DND-41 (cell line): ENCODE results near the gene RMC1.

Experiments
- ATAC-seq: fragments of 200-7000 bp; cut with Tn5 transposase; 3 replicates; pipeline ENCODE4 v1.9.1; 2021; ENCODE audit warnings: low read depth; ENCODE audit not compliant: insufficient read depth
- DNase-seq: peaks from one replicate; pipeline ENCODE4 v3.0.0-alpha.2; 2020
- H2AFZ ChIP-seq: 2 replicates; pipeline ENCODE4 v1.6.0; 2012; ENCODE audit warnings: low read depth, low read length
- H3K27ac ChIP-seq: 2 replicates; pipeline ENCODE4 v1.5.1; 2012; ENCODE audit warnings: low read length, inconsistent platforms
- H3K27me3 ChIP-seq: fragments of 200-600 bp; sonication (generic); 2 replicates; pipeline ENCODE4 v1.6.0; 2012; ENCODE audit warnings: low read length, mild to moderate bottlenecking, inconsistent platforms; ENCODE audit not compliant: insufficient read depth, poor library complexity
- H3K36me3 ChIP-seq: 2 replicates; pipeline ENCODE4 v1.5.1; 2012; ENCODE audit warnings: low read length, inconsistent platforms; ENCODE audit not compliant: insufficient read depth
- H3K4me1 ChIP-seq: 2 replicates; pipeline ENCODE4 v1.5.1; 2012; ENCODE audit warnings: mild to moderate bottlenecking, low read length; ENCODE audit not compliant: insufficient read depth
- H3K4me2 ChIP-seq: 2 replicates; pipeline ENCODE4 v1.6.0; 2012; ENCODE audit warnings: mild to moderate bottlenecking, moderate library complexity, low read length, inconsistent platforms; ENCODE audit not compliant: insufficient read depth
- H3K4me3 ChIP-seq, 2 experiments: fragments of 200-600 bp in 1 of 2; shearing (Covaris generic) in 1 of 2; 2 replicates each; pipeline ENCODE4 v1.5.1; 2012 to 2016; ENCODE audit warnings: inconsistent platforms in 2 of 2, low read length in 2 of 2, mild to moderate bottlenecking in 2 of 2, low read depth in 1 of 2, moderate library complexity in 1 of 2
- H3K79me2 ChIP-seq: 2 replicates; pipeline ENCODE4 v1.6.0; 2012; ENCODE audit warnings: low read length, inconsistent platforms; ENCODE audit not compliant: insufficient read depth
- H3K9ac ChIP-seq: 2 replicates; pipeline ENCODE4 v1.6.0; 2012; ENCODE audit warnings: low read depth, mild to moderate bottlenecking, inconsistent platforms, low read length, moderate library complexity
- H3K9me3 ChIP-seq: 2 replicates; pipeline ENCODE4 v1.5.1; 2012; ENCODE audit warnings: low read length, moderate library complexity, mild to moderate bottlenecking, inconsistent platforms; ENCODE audit not compliant: insufficient read depth, severe bottlenecking
- H4K20me1 ChIP-seq: 2 replicates; pipeline ENCODE4 v1.6.0; 2012; ENCODE audit warnings: low read length; ENCODE audit not compliant: insufficient read depth
- CTCF ChIP-seq: IDR thresholded peaks from 2 replicates; pipeline ENCODE4 v1.5.1; 2012; ENCODE audit warnings: borderline replicate concordance, low read length, moderate library complexity, mild to moderate bottlenecking; ENCODE audit not compliant: poor library complexity, severe bottlenecking; ENCODE audit errors: extremely low read depth
- EZH2 ChIP-seq: IDR thresholded peaks from 3 replicates; pipeline ENCODE4 v1.6.1; 2012; ENCODE audit warnings: borderline replicate concordance, low read depth, mild to moderate bottlenecking, moderate library complexity, low read length, inconsistent platforms; ENCODE audit not compliant: severe bottlenecking

Gene RMC1

GRCh38 chr18:23501626-23502025 is 1.7 kb upstream of the RMC1 start:
- Histone ChIP-seq H3K79me2 (peaks cover 30% of the 10 kb centered on the region), H4K20me1 (peaks cover 9% of the 10 kb centered on the region; the same call in 1 of the 2 replicates), H2AFZ (no peak overlapping the region), H3K27me3 (no peaks in the 10 kb centered on the region), H3K9me3 (no peaks in the 10 kb centered on the region), H3K4me3 (no peak overlapping the region), H3K9ac (no peak overlapping the region), H3K36me3 (peaks cover 10% of the 10 kb centered on the region), H3K4me1 (peaks cover 44% of the 10 kb centered on the region), H3K27ac (no peak overlapping the region), H3K4me2 (no peak overlapping the region)
- no peak for DNase-seq
- no peak for ATAC-seq
- TF ChIP-seq CTCF (no peak), EZH2 (no peak)

GRCh38 chr18:23502516-23503037 is 734 bp upstream of the RMC1 start:
- Histone ChIP-seq H3K79me2 (peaks cover 36% of the 10 kb centered on the region), H2AFZ (peak overlapping the region; percentile 99), H4K20me1 (peaks cover 9% of the 10 kb centered on the region; the same call in 1 of the 2 replicates), H3K4me1 (peaks cover 46% of the 10 kb centered on the region), H3K27ac (peak overlapping the region; percentile 96), H3K27me3 (no peaks in the 10 kb centered on the region), H3K9me3 (no peaks in the 10 kb centered on the region), H3K9ac (peak overlapping the region; percentile 95), H3K4me2 (peak overlapping the region; percentile 90), H3K4me3 (peak overlapping the region; percentile 72 to 82), H3K36me3 (peaks cover 19% of the 10 kb centered on the region)
- TF ChIP-seq EZH2: no peak
- TF ChIP-seq CTCF: no peak
- ATAC-seq (no peak), DNase-seq (no peak)

GRCh38 chr18:23503963-23504344 is 643 bp downstream of the RMC1 start:
- Histone ChIP-seq H4K20me1 (peaks cover 9% of the 10 kb centered on the region; the same call in 1 of the 2 replicates), H3K9me3 (no peaks in the 10 kb centered on the region), H3K9ac (peak overlapping the region; percentile 95), H2AFZ (peak overlapping the region; percentile 78), H3K27me3 (no peaks in the 10 kb centered on the region), H3K4me2 (peak overlapping the region; percentile 90), H3K36me3 (peaks cover 33% of the 10 kb centered on the region), H3K27ac (peak overlapping the region; percentile 62), H3K79me2 (peaks cover 42% of the 10 kb centered on the region), H3K4me1 (peaks cover 42% of the 10 kb centered on the region), H3K4me3 (peak overlapping the region; percentile 82 to 83)
- DNase-seq (no peak), ATAC-seq (no peak)
- TF ChIP-seq EZH2 (no peak), CTCF (no peak)

GRCh38 chr18:23504720-23505119 is 1.4 kb downstream of the RMC1 start:
- ATAC-seq: no peak
- H3K27ac ChIP-seq: no peak overlapping the region
- TF ChIP-seq EZH2 (no peak), CTCF (no peak)
- H4K20me1 ChIP-seq: peaks cover 9% of the 10 kb centered on the region; the same call in 1 of the 2 replicates
- H3K27me3 ChIP-seq: no peaks in the 10 kb centered on the region
- no peak for DNase-seq
- H3K36me3 ChIP-seq: peaks cover 37% of the 10 kb centered on the region
- H3K79me2 ChIP-seq: peaks cover 42% of the 10 kb centered on the region
- peak overlapping the region; percentile 90 for H3K4me2 ChIP-seq
- H2AFZ ChIP-seq: no peak overlapping the region
- H3K9ac ChIP-seq: peak overlapping the region; percentile 95; the same call in 1 of the 2 replicates
- peaks cover 39% of the 10 kb centered on the region for H3K4me1 ChIP-seq
- H3K9me3 ChIP-seq: no peaks in the 10 kb centered on the region
- peak overlapping the region; percentile 82 to 83; a peak in 3 of 4 replicates for H3K4me3 ChIP-seq
